Neutrophil (primary cell): Measurements from ENCODE around the gene SEC61A2.
A peak's percentile ranks its signal among the peaks of the same experiment; 100 is the strongest.

Experiments used
- H3K27ac ChIP-seq: fragments of 200-600 bp; sonication (generic); 2 replicates; pipeline ENCODE4 v1.5.1; 2016; ENCODE audit warnings: mild to moderate bottlenecking, moderate library complexity
- H3K27me3 ChIP-seq: fragments of 200-600 bp; sonication (generic); 2 replicates; pipeline ENCODE4 v1.6.0; 2016; ENCODE audit warnings: mild to moderate bottlenecking
- H3K36me3 ChIP-seq: fragments of 200-600 bp; sonication (generic); 2 replicates; pipeline ENCODE4 v1.5.1; 2017
- H3K4me1 ChIP-seq, 2 experiments: fragments of 200-600 bp in 1 of 2; sonication (generic) in 1 of 2; 1 replicate in 1 of 2; 2 replicates in 1 of 2; pipeline versions ENCODE4 v1.5.1 to v1.6.1; 2013 to 2016; ENCODE audit warnings: low read depth in 1 of 2, low read length in 1 of 2, mild to moderate bottlenecking in 1 of 2, moderate library complexity in 1 of 2; ENCODE audit not compliant: control insufficient read depth in 1 of 2, insufficient read depth in 1 of 2
- H3K4me3 ChIP-seq, 2 experiments: fragments of 200-600 bp in 1 of 2; sonication (generic) in 1 of 2; 1 replicate in 1 of 2; 2 replicates in 1 of 2; pipeline ENCODE4 v1.5.1; 2013 to 2016; ENCODE audit warnings: low read depth in 1 of 2, low read length in 1 of 2, mild to moderate bottlenecking in 1 of 2, moderate library complexity in 1 of 2
- H3K9me3 ChIP-seq: fragments of 200-600 bp; sonication (generic); 2 replicates; pipeline ENCODE4 v1.5.1; 2016
- CTCF ChIP-seq: fragments of 200-600 bp; sonication (generic); IDR thresholded peaks from 2 replicates; pipeline ENCODE4 v1.5.1; 2016; ENCODE audit warnings: antibody characterized with exemption

SEC61A2 gene

GRCh38 chr10:12113627-12114026 lies 15.8 kb upstream of the SEC61A2 start:
- peaks cover 8 to 14% of the 10 kb centered on the region in 2 experiments for H3K4me1 ChIP-seq
- H3K9me3 ChIP-seq = no peaks in the 10 kb centered on the region
- no peak for TF ChIP-seq CTCF
- H3K27me3 ChIP-seq = no peaks in the 10 kb centered on the region
- peaks cover 88% of the 10 kb centered on the region for H3K36me3 ChIP-seq
- H3K27ac ChIP-seq = no peak overlapping the region
- no peak overlapping the region for H3K4me3 ChIP-seq

GRCh38 chr10:12121673-12122072 lies 7.8 kb upstream of the SEC61A2 start:
- no peak overlapping the region for H3K27ac ChIP-seq
- H3K27me3 ChIP-seq = no peaks in the 10 kb centered on the region
- no peaks in the 10 kb centered on the region for H3K9me3 ChIP-seq
- no peaks in the 10 kb centered on the region for H3K4me1 ChIP-seq
- peaks cover 76% of the 10 kb centered on the region for H3K36me3 ChIP-seq
- H3K4me3 ChIP-seq = no peak overlapping the region
- no peak for TF ChIP-seq CTCF

- Histone ChIP-seq H3K36me3 (peaks cover 4% of the 10 kb centered on the region), H3K27ac (no peak overlapping the region), H3K4me1 (peaks cover 13 to 14% of the 10 kb centered on the region in 2 experiments), H3K4me3 (peak overlapping the region; percentile 84), H3K27me3 (peaks cover 14% of the 10 kb centered on the region), H3K9me3 (no peaks in the 10 kb centered on the region)
- TF ChIP-seq CTCF = peak; percentile 17
Observed at GRCh38 chr10:12130237-12130872, 878 bp downstream of the SEC61A2 start.

GRCh38 chr10:12135631-12136030 lies 6.2 kb downstream of the SEC61A2 start:
- Histone ChIP-seq H3K27me3 (peaks cover 5% of the 10 kb centered on the region), H3K36me3 (peaks cover 8% of the 10 kb centered on the region), H3K4me3 (no peak overlapping the region), H3K9me3 (no peaks in the 10 kb centered on the region), H3K27ac (no peak overlapping the region), H3K4me1 (no peaks in the 10 kb centered on the region)
- TF ChIP-seq CTCF = no peak

GRCh38 chr10:12140038-12140437 lies 10.6 kb downstream of the SEC61A2 start:
- H3K4me3 ChIP-seq = no peak overlapping the region
- H3K9me3 ChIP-seq = no peaks in the 10 kb centered on the region
- no peak for TF ChIP-seq CTCF
- H3K4me1 ChIP-seq = no peaks in the 10 kb centered on the region
- H3K36me3 ChIP-seq = peaks cover 18% of the 10 kb centered on the region
- no peaks in the 10 kb centered on the region for H3K27me3 ChIP-seq
- no peak overlapping the region for H3K27ac ChIP-seq
